IMR-90 (cell line): ENCODE measurements around the gene OR10H2. TPM values are rescaled to one million over a fixed set of nuclear protein-coding genes. Genes with fewer than 3 reads are reported as not detected.

Experiments used
- ATAC-seq: fragments of 200-7000 bp; cut with Tn5 transposase; 2 replicates; pipeline ENCODE4 v1.9.1; 2020; ENCODE audit warnings: low read depth, mild to moderate bottlenecking, moderate library complexity
- Bru-seq: library from RNA; stranded (reverse); fragments of 400-500 nt; gene quantifications from one replicate; lab custom pipeline; 2021; lab: Mats Ljungman, UMichigan
- BruChase-seq, 2 experiments: library from RNA; stranded (reverse); fragments of 400-500 nt; gene quantifications; one replicate each; lab custom pipeline; 2021; lab: Mats Ljungman, UMichigan
- BruUV-seq: library from RNA; stranded (reverse); fragments of 400-500 nt; replicated peaks from 2 replicates; lab custom pipeline; 2021; lab: Mats Ljungman, UMichigan
- CTCF ChIA-PET: fragments of 300-600 bp; formaldehyde crosslinking; extraction: SDS; loops from one replicate; lab custom pipeline; 2021; ENCODE audit warnings: antibody characterized with exemption; lab: Yijun Ruan, JAX
- POLR2A ChIA-PET: fragments of 300-600 bp; sonication (Branson Sonifier 250); formaldehyde crosslinking; loops from one replicate; lab custom pipeline; 2022; ENCODE audit warnings: antibody characterized with exemption; ENCODE audit not compliant: unreplicated experiment; lab: Charles Lee
- DNase-seq: peaks from one replicate; pipeline ENCODE4 v3.0.0; 2013
- H2AFZ ChIP-seq: replicated peaks from 2 replicates; pipeline ENCODE3; 2013; ENCODE audit warnings: low read length, mild to moderate bottlenecking; ENCODE audit not compliant: poor library complexity
- H2AK5ac ChIP-seq: 2 replicates; pipeline ENCODE4 v1.6.1; 2013; ENCODE audit warnings: low read depth, low read length, inconsistent platforms
- H2AK9ac ChIP-seq: replicated peaks from 2 replicates; pipeline ENCODE3; 2013; ENCODE audit warnings: mild to moderate bottlenecking, low read depth, low read length, moderate library complexity; ENCODE audit not compliant: poor library complexity
- H2BK120ac ChIP-seq: 2 replicates; pipeline ENCODE4 v1.6.1; 2013; ENCODE audit warnings: low read depth, low read length, inconsistent platforms
- H2BK15ac ChIP-seq: 3 replicates; pipeline ENCODE4 v1.6.1; 2013; ENCODE audit warnings: low read depth, low read length, inconsistent platforms
- H2BK20ac ChIP-seq: 2 replicates; pipeline ENCODE4 v1.6.1; 2013; ENCODE audit warnings: low read depth, mild to moderate bottlenecking, inconsistent platforms, low read length, moderate library complexity
- H2BK5ac ChIP-seq: 2 replicates; pipeline ENCODE4 v1.6.1; 2013; ENCODE audit warnings: mild to moderate bottlenecking, low read depth, low read length, inconsistent platforms; ENCODE audit not compliant: poor library complexity, severe bottlenecking
- H3K14ac ChIP-seq: replicated peaks from 2 replicates; pipeline ENCODE4 v1.6.1; 2013; ENCODE audit warnings: low read depth, low read length, inconsistent platforms
- H3K18ac ChIP-seq: 2 replicates; pipeline ENCODE4 v1.6.1; 2013; ENCODE audit warnings: low read depth, low read length, control low read depth
- H3K23ac ChIP-seq: 2 replicates; pipeline ENCODE4 v1.6.1; 2013; ENCODE audit warnings: low read depth, low read length, inconsistent platforms
- H3K27ac ChIP-seq: 2 replicates; pipeline ENCODE4 v1.5.1; 2013; ENCODE audit warnings: mild to moderate bottlenecking, control low read depth, low read length; ENCODE audit not compliant: insufficient read depth
- H3K27me3 ChIP-seq: 2 replicates; pipeline ENCODE4 v1.6.1; 2013; ENCODE audit warnings: low read length; ENCODE audit not compliant: control insufficient read depth, insufficient read depth
- H3K36me3 ChIP-seq: 2 replicates; pipeline ENCODE4 v1.6.1; 2013; ENCODE audit warnings: low read length, mixed read lengths; ENCODE audit not compliant: control insufficient read depth, insufficient read depth
- H3K4ac ChIP-seq: 2 replicates; pipeline ENCODE4 v1.6.1; 2013; ENCODE audit warnings: low read depth, low read length, inconsistent platforms
- H3K4me1 ChIP-seq: 2 replicates; pipeline ENCODE4 v1.6.1; 2013; ENCODE audit warnings: low read length, mixed read lengths; ENCODE audit not compliant: control insufficient read depth, insufficient read depth
- H3K4me2 ChIP-seq: 2 replicates; pipeline ENCODE4 v1.6.1; 2013; ENCODE audit warnings: low read depth, mild to moderate bottlenecking, control low read depth, low read length, moderate library complexity
- H3K4me3 ChIP-seq: 2 replicates; pipeline ENCODE4 v1.5.1; 2013; ENCODE audit warnings: low read depth, mild to moderate bottlenecking, control low read depth, low read length, moderate library complexity; ENCODE audit not compliant: insufficient read depth
- H3K56ac ChIP-seq: 2 replicates; pipeline ENCODE4 v1.6.1; 2013; ENCODE audit warnings: low read length, inconsistent platforms; ENCODE audit not compliant: insufficient read depth; ENCODE audit errors: extremely low read depth
- H3K79me1 ChIP-seq, 2 experiments: 2 replicates each; pipeline ENCODE4 v1.6.1; 2013; ENCODE audit warnings: low read length in 2 of 2, inconsistent platforms in 1 of 2, low read depth in 1 of 2
- H3K9ac ChIP-seq: 2 replicates; pipeline ENCODE4 v1.6.1; 2013; ENCODE audit warnings: low read depth, low read length, control low read depth
- H3K9me1 ChIP-seq: 2 replicates; pipeline ENCODE4 v1.6.1; 2013; ENCODE audit warnings: low read length, inconsistent platforms; ENCODE audit not compliant: insufficient read depth
- H3K9me3 ChIP-seq: 2 replicates; pipeline ENCODE4 v1.6.1; 2013; ENCODE audit warnings: low read length; ENCODE audit not compliant: control insufficient read depth, insufficient read depth
- H4K20me1 ChIP-seq: 2 replicates; pipeline ENCODE4 v1.6.1; 2013; ENCODE audit warnings: low read length, inconsistent platforms; ENCODE audit not compliant: insufficient read depth
- H4K5ac ChIP-seq: 2 replicates; pipeline ENCODE4 v1.6.1; 2013; ENCODE audit warnings: mild to moderate bottlenecking, low read depth, low read length, control low read depth
- H4K8ac ChIP-seq, 2 experiments: 2 replicates each; pipeline ENCODE4 v1.6.1; 2013; ENCODE audit warnings: low read depth in 2 of 2, low read length in 2 of 2, control low read depth in 1 of 2, inconsistent platforms in 1 of 2
- H4K91ac ChIP-seq: 2 replicates; pipeline ENCODE4 v1.6.1; 2013; ENCODE audit warnings: low read depth, low read length, inconsistent platforms; ENCODE audit not compliant: insufficient read depth
- CEBPB ChIP-seq: IDR thresholded peaks from 2 replicates; pipeline ENCODE4 v1.6.1; 2012; ENCODE audit warnings: low read depth, low read length, improper control_type of control experiment
- CHD1 ChIP-seq: IDR thresholded peaks from 2 replicates; pipeline ENCODE4 v1.6.1; 2012; ENCODE audit warnings: low read depth, low read length, improper control_type of control experiment
- CTCF ChIP-seq: conservative IDR thresholded peaks from 2 replicates; pipeline ENCODE4 v1.5.1; 2012; ENCODE audit warnings: mild to moderate bottlenecking, low read depth, low read length, improper control_type of control experiment
- ELK1 ChIP-seq: fragments of 150-350 bp; IDR thresholded peaks from 2 replicates; pipeline ENCODE4 v1.6.1; 2016; ENCODE audit warnings: low read depth, mild to moderate bottlenecking, low read length, moderate library complexity, borderline replicate concordance
- MAFK ChIP-seq: IDR thresholded peaks from 2 replicates; pipeline ENCODE4 v1.6.1; 2012; ENCODE audit warnings: low read depth, low read length, improper control_type of control experiment
- MAZ ChIP-seq: IDR thresholded peaks from 2 replicates; pipeline ENCODE4 v1.6.1; 2012; ENCODE audit warnings: low read depth, mild to moderate bottlenecking, low read length, improper control_type of control experiment, moderate library complexity, borderline replicate concordance
- MXI1 ChIP-seq: IDR thresholded peaks from 2 replicates; pipeline ENCODE4 v1.6.1; 2012; ENCODE audit warnings: low read depth, mild to moderate bottlenecking, low read length, moderate library complexity, borderline replicate concordance
- NFE2L2 ChIP-seq: fragments of 150-350 bp; IDR thresholded peaks from 2 replicates; pipeline ENCODE4 v1.6.1; 2016; ENCODE audit warnings: low read depth, mild to moderate bottlenecking, low read length
- POLR2A ChIP-seq: IDR thresholded peaks from 2 replicates; pipeline ENCODE4 v1.6.1; 2012; ENCODE audit warnings: mild to moderate bottlenecking, low read depth, low read length
- RAD21 ChIP-seq: IDR thresholded peaks from 2 replicates; pipeline ENCODE4 v1.6.1; 2012; ENCODE audit warnings: low read length, improper control_type of control experiment
- RFX5 ChIP-seq: IDR thresholded peaks from 2 replicates; pipeline ENCODE4 v1.8.0; 2012; ENCODE audit warnings: low read depth, mild to moderate bottlenecking, low read length, moderate library complexity
- SMC3 ChIP-seq: fragments of 150-350 bp; IDR thresholded peaks from 2 replicates; pipeline ENCODE4 v1.6.1; 2016; ENCODE audit warnings: low read depth, mild to moderate bottlenecking, antibody characterized with exemption, low read length, moderate library complexity
- USF2 ChIP-seq: fragments of 150-350 bp; IDR thresholded peaks from 2 replicates; pipeline ENCODE4 v1.6.1; 2017; ENCODE audit warnings: mild to moderate bottlenecking, antibody characterized with exemption, low read length, low read depth
- WGBS, 2 experiments: methylation state at CpG; one replicate each; pipeline versions ENCODE4 v1.1.5 to v1.1.7; 2013; ENCODE audit warnings: missing lambda C conversion rate in 2 of 2; ENCODE audit not compliant: insufficient read length in 1 of 2; ENCODE audit errors: extremely low coverage in 2 of 2; 5-methylcytosine and 5-hydroxymethylcytosine counted together
- dilution Hi-C: fragments of 300-500 bp; cut with HindIII; formaldehyde crosslinking; loops from one replicate; pipeline ENCODE4 v1.14.3; 2018; ENCODE audit warnings: low sequenced_read_pairs; ENCODE audit not compliant: unreplicated experiment
- in situ Hi-C: fragments of 300-500 bp; cut with MboI; formaldehyde crosslinking; loops from 3 replicates; pipeline ENCODE4 v1.14.3; 2019; ENCODE audit warnings: low sequenced_read_pairs, inconsistent platforms, mixed read lengths
- intact Hi-C: fragments of 100-400 bp; cut with micrococcal nuclease; formaldehyde crosslinking; loops from 2 replicates; pipeline ENCODE4 v1.10.0; 2022
- long read RNA-seq: library from polyadenylated mRNA; unstranded; transcript quantifications from one replicate; pipeline ENCODE4 v2.0.0, GENCODE V29; 2021; ENCODE audit not compliant: unreplicated experiment
- polyA plus RNA-seq, 3 experiments: library from polyadenylated mRNA; depleted of rRNA; stranded (reverse); fragments of >200 nt; gene quantifications; 2 replicates each; pipeline ENCODE4 v1.2.3, GENCODE V29; 2012; ENCODE audit warnings: low replicate concordance in 1 of 3
- total RNA-seq: library from RNA; depleted of rRNA; stranded (reverse); fragments of >200 nt; gene quantifications from 2 replicates; pipeline ENCODE4 v1.2.3, GENCODE V29; 2012; rRNA removed

The OR10H2 gene
- total RNA-seq (not detected in 2 replicates), polyA plus RNA-seq (2012; rRNA removed) (not detected in 2 replicates), Bru-seq, nascent RNA (not detected), BruChase-seq, experiment 1, labeled RNA remaining after a 6-hour chase (not detected), BruChase-seq, experiment 2, labeled RNA remaining after a 2-hour chase (not detected)
- not detected in 2 replicates for polyA plus RNA-seq (2012; cell fraction: cytosol; rRNA removed)
- polyA plus RNA-seq (2012; cell fraction: nucleus; rRNA removed; ENCODE audit: low replicate concordance) = not detected in 2 replicates
- long read RNA-seq = 0 reads

GRCh38 chr19:15727724-15728123 is at the start of gene OR10H2:
OR10H2 (plus strand) TSS chr19:15728024; CDS start chr19:15728044, 20 bp downstream.
- no peaks in the 10 kb centered on the region for H3K4me1 ChIP-seq

More at GRCh38 chr19:15727724-15728123, at the start of gene OR10H2:
- peaks cover 18% of the 10 kb centered on the region for H3K9me3 ChIP-seq
- no peak within 1 kb of the TSS for H3K18ac ChIP-seq
- H3K27me3 ChIP-seq = no peaks in the 10 kb centered on the region
- H2BK20ac ChIP-seq = no peak within 1 kb of the TSS
- H3K79me1 ChIP-seq = no peaks in the 10 kb centered on the region
- no peak within 1 kb of the TSS for H2AK9ac ChIP-seq
- no peak within 1 kb of the TSS for H3K56ac ChIP-seq
- H3K4ac ChIP-seq = no peak within 1 kb of the TSS
- intact Hi-C loops (no loop called here), dilution Hi-C loops (no loop called here), in situ Hi-C loops (no loop called here)
- H3K9ac ChIP-seq = no peak within 1 kb of the TSS
- no peak within 1 kb of the TSS for H3K14ac ChIP-seq
- no peak within 1 kb of the TSS for H2AFZ ChIP-seq
- ATAC-seq = no peak
- H2BK5ac ChIP-seq = no peak within 1 kb of the TSS
- H3K36me3 ChIP-seq = no peaks in the 10 kb centered on the region
- H3K4me2 ChIP-seq = no peak within 1 kb of the TSS
- H4K8ac ChIP-seq = no peak within 1 kb of the TSS
- DNase-seq = no peak
- TF ChIP-seq USF2 (no peak), RAD21 (no peak), RFX5 (no peak), MAFK (no peak), CEBPB (no peak), CHD1 (no peak), ELK1 (no peak), MXI1 (no peak), CTCF (no peak), MAZ (no peak), NFE2L2 (no peak), SMC3 (no peak), POLR2A (no peak)
- no peak within 1 kb of the TSS for H3K23ac ChIP-seq
- no peak within 1 kb of the TSS for H2BK120ac ChIP-seq
- WGBS, 2 experiments = 50% methylated on average over 2 of the region's 5 CpGs; no CpG with 5 or more reads in 1 of the 2 experiments
- H4K5ac ChIP-seq = no peak within 1 kb of the TSS
- H2BK15ac ChIP-seq = no peak within 1 kb of the TSS
- no peaks in the 10 kb centered on the region for H3K9me1 ChIP-seq
- CTCF ChIA-PET = no interaction called here
- BruUV-seq = no TSS peak
- no peaks in the 10 kb centered on the region for H4K20me1 ChIP-seq
- no peak within 1 kb of the TSS for H3K4me3 ChIP-seq
- H2AK5ac ChIP-seq = no peak within 1 kb of the TSS
- no peak within 1 kb of the TSS for H3K27ac ChIP-seq
- no peak within 1 kb of the TSS for H4K91ac ChIP-seq
- POLR2A ChIA-PET = no interaction called here
